ENCODE data around the gene OSBP2.

Gene OSBP2

DNA sequence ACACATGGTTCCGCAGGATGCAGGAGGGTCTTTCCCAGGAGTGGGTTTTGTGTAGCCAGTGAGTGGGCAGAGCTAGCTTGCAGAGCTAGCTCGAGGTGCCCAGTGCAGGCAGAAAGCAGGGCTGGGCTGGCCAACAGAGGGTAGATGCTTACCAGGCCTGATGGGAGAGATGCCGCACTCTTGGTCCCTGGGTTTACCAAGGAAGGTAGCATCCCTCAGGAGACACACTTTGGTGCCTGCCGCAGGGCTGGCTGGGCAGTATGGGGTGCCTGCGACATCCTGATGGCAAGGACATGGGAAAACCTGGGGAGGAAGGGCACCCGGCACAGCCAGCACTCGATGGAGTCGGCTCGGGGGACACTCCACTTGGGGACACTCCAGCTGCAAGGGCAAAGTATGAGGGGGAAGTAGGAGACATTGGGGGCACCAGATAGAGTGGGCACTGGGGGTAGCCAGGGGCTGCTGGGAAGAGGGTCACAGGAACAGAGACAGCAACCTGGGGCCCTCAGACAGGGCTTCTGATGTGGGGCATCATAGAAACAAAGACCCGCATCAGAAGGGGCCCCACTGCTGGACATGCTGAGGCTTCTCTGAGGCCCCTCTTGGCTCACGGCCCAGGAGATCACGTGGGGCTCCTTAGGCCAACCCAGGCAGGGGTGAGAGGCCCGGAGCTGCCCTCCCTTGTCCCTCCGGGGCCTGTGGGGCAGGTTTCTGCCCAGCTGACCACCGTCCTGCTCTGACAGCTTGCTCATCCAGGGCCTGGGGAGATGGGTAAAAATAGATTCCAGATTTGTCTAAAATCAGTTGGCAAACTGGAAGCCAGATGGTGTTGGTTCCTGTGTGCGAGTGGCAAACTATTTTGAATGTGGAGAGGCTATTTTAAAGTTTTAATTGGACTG lies 184.1 kb downstream of the OSBP2 start:
- in situ Hi-C loops (cut with HindIII; ENCODE audit: low sequenced_read_pairs), result no loop called here

DNA sequence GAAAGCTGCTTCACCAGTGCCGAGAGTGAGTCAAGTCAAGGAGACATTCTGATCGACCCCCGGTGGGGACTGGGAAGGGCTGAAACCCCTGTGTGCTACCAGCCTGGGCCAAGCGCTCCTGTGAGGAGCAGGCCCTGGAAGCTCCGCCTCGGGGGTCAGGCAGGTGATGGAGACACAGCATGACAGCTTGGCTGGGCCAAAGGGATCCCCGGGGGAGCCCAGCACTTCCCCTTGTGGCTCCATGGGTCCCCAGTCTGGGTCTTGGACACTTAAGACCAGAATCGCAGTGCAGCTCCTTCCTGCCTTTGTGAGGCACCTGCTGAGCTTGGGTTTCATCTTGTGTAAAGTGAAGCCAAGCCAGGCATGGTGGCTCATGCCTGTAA lies 184.7 kb downstream of the OSBP2 start:
- in situ Hi-C loops (cut with HindIII; ENCODE audit: low sequenced_read_pairs), result no loop called here

DNA sequence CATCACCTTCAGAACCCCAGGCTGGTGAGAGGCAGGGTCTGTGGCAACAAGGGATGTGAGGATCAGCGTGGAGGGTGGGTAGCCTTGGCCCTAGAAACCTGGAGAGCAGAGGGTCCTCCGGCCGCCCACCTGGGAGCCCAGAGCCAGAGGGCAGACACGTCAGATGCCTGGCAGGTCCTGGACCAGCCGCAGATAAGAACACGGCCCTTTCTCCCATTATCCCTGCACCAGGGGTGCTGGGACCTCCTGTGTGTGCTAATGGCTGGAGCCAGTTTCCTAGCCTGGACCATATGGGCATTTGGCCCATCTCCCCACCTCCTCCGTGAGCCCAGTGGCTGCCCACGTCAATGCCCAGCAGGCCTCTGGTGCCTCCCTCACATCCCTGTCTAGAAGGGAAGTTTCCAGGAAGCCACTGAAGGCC lies 185.5 kb downstream of the OSBP2 start:
- in situ Hi-C loops (cut with HindIII; ENCODE audit: low sequenced_read_pairs), result no loop called here

DNA sequence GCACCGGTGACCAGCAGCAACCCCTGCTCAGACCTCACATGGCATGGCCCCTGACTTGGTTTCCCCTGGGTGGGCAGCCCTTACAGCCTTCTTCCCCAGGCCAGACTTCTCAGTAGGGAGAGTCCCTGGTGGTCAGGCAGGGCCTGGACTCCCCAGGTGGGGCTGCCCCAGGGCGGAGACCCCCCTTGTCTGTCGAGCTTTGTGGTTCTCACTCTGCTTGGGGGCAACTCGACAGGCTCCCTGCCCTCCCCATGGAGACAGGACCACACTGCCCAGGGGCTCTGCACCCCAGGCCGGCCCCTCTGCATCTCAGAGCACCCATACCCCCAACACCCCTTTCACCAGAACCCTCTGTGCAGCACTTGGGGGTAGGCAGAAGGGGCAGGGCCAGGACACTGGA lies 186.2 kb downstream of the OSBP2 start:
- in situ Hi-C loops (cut with HindIII; ENCODE audit: low sequenced_read_pairs), result no loop called here

DNA sequence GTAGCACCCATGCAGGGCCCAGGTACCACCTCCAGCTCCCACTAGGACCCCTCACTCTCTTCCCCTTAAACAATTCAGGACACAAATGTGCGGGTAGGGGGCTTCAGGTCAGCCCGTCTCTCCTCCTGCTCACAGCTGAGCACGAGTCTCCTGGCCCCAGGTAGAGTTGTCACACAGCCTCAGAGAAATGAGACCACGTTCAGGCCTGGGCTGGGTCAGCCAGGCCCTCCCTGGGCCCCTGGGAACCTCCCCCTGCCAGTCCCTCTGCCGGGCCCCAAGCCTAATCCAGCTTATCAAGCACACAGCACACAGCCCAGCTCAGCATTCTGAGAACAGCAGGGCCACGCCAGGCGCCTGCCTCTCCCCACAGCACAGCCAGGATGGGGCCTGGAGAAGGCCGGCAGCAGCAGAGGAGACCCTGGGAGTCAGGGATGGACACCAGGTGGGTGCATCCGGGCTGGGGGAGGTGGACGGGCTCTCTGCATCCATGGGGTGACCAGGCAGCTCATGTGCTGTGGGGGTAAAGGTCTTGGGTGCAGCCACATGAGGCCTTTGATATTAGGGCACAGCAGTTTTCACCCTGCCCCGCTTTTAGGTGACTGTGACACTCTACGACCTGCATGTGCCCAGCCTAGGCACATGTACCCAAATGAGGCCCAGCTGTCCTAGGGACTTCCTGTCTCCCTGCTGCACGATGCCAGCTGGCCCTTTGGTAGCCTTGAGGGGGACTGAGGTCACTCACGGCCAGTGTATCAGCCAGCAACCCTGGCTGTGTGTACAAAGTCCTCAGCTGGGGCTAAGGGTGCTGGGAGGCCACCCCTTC lies 186.9 kb downstream of the OSBP2 start:
- in situ Hi-C loops (cut with HindIII; ENCODE audit: low sequenced_read_pairs), result no loop called here

DNA sequence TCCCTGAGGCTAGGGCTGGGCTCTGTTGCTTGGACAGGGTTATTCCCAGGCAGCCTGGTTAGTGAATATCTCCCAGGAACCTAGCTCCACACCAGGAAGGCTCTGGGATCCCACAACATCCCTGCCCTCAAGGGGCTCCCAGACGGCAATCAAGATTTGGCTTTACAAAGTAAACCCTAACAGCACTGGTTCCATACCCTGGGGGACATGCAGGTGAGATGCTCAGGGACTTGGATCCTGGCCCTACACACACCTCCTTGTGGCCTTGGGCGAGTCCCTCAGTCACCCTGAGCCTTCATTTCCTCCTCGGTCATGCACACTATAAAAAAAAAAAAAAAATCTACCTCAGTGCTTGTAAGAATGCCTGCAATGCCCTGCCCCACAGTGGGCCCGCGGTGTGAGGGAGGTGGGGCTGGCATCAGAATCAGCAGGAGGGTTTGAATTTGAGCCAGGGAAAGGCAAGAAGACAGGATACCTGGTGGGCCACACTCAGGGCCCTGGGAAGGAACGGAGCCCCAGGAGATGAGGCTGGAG lies 187.6 kb downstream of the OSBP2 start:
- in situ Hi-C loops (cut with HindIII; ENCODE audit: low sequenced_read_pairs), result no loop called here

DNA sequence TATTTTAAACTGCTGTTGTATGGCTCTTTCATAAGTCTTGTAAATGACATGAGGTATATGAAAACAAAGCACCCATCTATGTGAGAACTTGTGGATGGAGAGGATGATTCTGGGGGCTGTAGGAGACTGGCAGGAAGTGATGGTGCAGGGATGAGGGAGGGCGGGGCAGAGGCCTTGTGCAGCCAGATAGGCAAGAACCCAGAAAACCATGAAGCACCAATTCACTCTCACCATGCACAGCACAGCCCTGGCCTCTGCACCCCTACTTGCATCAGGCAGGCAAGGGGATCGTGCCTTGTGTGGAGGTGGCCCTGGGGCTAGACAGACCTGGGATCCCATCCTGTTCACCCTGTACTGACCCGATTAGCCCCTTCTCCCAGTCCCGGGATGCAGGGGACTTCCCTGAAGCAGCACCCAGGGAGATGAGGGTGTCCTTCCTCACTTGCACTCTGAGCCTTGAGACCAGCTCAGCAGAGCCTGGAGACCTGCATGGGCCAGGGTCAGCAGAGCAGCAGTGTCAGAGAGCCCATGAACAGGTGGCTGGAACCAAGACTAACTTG lies 188.4 kb downstream of the OSBP2 start:
- in situ Hi-C loops (cut with HindIII; ENCODE audit: low sequenced_read_pairs), result no loop called here

DNA sequence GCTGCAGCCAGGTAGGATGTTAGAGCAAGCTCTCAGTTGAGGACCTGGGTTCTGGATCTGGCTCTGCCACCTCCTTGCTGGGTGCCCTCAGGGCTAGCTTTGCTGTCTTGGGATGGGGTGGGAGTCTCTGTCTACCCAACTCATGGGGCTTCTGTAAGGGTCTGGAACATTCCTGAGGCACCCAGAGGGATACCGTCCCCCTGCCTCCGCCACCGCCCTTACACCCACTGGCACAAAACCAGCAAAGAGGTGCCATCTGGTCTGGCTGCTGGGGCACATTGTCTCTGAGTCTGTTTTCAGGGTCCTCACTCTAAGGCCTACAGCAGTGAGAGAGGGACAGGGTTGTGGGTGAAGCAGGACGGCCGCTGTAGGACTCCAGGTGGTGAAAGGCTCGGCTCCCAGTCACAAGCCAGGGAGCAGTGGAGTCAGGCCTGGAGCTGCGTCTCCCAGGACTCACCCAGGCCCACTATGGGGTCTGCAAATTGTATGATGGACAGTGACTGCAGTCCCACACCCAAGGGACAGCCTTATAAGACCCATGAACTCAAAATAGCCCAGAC lies 189.0 kb downstream of the OSBP2 start:
- in situ Hi-C loops (cut with HindIII; ENCODE audit: low sequenced_read_pairs), result no loop called here

DNA sequence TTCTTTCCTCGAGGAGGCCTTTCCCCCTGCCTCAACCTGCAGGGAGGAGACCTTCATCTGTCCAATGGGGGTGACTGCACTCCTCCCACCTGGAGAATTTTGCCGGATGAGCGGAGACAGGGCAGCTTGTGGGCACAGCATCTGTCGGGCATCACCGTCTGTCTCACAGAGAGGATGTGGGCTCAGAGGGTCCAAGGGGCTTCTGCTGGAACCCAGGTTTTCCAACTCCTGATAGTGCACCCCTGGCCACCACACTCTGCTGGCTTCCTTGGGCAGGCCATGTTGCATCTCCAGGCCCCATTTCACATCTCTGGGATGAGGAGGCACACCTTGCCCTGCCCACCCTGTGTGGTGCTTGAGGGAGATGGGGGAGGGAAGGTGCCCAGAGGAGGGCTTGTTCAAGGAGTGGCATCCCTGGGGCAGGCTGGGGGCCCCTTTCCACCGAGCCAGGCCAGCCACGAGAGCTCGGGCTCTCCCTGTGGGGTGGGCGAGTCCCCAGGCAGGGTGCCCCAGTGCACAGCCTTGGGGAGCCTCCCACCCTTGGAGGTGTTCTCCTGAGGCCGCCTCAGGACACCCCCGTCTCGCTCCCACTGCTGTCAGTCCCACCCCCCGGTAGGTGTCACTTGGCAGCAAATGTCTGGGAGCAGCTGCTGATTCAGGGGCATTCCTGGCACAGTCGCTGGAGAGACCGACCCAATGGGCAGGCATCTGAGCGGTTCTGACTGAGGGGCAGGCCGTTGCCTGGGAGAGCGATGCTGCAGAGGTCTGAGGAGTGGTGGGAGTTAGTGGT lies 189.7 kb downstream of the OSBP2 start:
- in situ Hi-C loops (cut with HindIII; ENCODE audit: low sequenced_read_pairs), result no loop called here

DNA sequence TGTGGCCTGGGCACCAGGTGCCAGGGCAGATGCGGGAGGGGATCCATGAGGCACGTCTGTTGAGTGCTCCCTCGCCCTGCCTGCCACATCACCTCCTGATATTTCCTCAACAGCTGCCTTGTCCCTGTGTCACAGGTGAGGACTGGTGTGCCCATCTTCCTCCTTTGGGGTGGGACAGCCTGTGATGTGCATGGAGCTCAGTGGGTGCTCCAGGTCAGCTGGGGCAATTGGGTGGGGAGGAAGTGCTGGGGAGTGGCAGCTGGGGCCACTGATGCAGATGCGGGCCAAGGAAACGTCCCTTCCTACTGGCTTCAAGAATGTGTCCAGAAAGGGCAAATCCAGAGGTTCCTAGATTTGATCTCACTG lies 190.3 kb downstream of the OSBP2 start:
- in situ Hi-C loops (cut with HindIII; ENCODE audit: low sequenced_read_pairs), result loop anchor here (5.0 kb wide), 1 partner anchor 47 kb away; no protein-coding TSS in a partner anchor

DNA sequence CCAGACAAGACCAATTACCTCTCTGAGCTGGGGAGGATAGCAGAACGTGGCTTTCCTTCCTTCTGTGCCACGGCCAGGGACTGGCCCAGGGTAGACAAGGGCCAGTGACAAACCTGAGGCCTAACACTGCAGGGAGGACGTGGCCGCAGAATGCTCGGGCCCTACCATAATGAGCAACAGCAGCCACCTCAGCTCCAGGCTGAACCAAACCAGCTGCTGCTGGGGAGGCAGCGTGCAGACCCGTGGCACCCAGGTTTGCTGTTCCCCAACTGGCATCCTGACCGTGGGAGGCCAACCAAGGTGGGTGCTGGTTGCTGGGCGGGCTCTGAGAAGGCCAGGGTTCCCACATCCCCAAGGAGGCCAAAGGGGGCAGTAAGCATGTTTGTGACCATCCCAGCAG lies 190.9 kb downstream of the OSBP2 start:
- in situ Hi-C loops (cut with HindIII; ENCODE audit: low sequenced_read_pairs), result loop anchor here (5.0 kb wide), 1 partner anchor 47 kb away; no protein-coding TSS in a partner anchor

DNA sequence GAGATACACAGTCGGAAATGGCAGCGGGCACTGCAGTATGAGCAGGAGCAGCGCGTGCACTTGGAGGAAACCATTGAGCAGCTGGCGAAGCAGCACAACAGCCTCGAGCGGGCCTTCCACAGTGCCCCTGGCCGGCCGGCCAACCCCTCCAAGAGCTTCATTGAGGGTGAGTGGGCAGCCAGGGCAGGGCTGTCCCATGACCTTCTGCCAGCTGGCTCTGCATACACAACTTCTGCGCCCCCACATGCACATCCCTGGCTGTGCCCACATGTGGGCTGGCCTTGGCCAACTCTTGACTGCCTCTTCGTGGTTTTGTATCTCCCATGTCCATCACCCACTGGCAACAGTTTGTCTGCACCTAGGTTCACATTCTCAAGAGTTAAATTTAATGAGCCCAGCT lies 192.8 kb downstream of the OSBP2 start:
- in situ Hi-C loops (cut with HindIII; ENCODE audit: low sequenced_read_pairs), result loop anchor here (5.0 kb wide), 1 partner anchor 45 kb away; no protein-coding TSS in a partner anchor

DNA sequence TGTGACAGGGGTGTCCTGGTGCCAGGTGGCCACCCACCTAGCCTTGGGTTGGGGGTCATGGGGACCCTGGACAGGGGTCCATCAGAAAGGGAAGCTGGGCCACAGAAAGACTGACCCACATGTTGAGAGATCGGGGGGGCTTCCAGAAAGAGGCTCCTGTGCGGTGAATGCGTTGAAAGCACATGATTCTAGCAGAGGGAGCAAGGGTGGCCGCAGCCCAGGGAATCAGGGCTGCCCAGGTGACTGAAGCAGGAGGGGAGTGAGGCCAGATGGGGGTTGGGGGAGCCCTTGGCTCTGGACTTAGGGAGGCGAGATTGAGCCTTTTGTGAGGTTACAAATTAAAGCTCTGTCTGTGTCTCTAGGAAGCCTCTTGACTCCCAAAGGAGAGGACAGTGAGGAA lies 193.2 kb downstream of the OSBP2 start:
- in situ Hi-C loops (cut with HindIII; ENCODE audit: low sequenced_read_pairs), result loop anchor here (5.0 kb wide), 1 partner anchor 44 kb away; no protein-coding TSS in a partner anchor

DNA sequence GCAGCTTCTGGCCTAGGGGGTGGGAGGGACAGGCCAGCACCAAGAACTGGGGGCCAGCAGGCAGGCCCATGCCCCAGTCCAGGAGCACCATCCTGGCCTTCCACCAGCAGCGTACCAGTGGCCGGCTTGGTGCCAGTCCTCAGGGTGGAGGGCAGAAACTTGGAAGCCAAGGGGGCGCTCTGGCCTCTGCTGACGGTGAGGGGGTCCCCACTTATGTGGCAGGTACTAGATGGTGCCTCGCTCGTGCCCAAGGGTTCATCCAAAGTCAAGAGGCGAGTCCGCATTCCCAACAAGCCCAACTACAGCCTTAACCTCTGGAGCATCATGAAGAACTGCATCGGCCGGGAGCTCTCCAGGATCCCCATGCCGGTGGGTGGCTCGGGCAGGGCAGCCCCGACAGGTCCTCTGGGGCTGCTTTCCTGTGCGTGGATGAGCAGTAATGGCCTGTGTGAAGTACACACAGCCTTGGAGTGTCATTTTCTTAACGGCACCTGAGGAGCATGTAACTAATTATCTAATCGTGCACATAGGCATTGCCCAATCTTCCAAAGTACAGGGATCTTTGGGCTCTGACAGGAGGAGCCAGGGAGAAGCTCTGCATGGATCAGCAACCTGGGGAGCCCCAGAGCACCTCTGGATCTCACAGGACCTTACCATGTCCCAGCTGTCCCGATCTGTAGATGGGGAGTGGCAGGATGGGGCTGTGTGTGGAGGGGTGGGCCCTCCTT lies 194.8 kb downstream of the OSBP2 start:
- in situ Hi-C loops (cut with HindIII; ENCODE audit: low sequenced_read_pairs), result loop anchor here (5.0 kb wide), 1 partner anchor 43 kb away; no protein-coding TSS in a partner anchor

DNA sequence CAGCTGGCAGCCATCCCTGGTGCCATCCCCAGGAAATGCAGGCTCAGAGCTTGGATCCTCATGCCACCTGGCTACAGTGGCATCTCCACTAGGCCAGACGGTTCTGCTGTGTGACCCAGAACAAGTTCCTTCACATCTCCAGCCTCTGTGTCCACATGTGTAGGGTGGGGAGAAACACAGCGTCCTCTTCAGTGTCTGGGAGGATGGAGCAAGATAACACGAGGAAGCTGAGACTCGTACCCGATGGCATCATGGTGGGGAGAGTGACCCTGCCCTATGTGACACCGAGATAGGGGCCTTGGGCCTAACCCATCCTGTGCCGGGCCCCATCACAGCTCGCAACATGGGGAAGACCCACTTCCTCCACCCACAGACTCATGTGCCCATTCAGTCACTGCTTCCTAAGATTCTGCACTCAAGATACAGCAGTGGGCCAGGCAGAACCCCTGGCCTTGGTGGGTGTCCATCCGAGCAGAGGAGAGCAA lies 195.4 kb downstream of the OSBP2 start:
- in situ Hi-C loops (cut with HindIII; ENCODE audit: low sequenced_read_pairs), result loop anchor here (5.0 kb wide), 1 partner anchor 42 kb away; no protein-coding TSS in a partner anchor

DNA sequence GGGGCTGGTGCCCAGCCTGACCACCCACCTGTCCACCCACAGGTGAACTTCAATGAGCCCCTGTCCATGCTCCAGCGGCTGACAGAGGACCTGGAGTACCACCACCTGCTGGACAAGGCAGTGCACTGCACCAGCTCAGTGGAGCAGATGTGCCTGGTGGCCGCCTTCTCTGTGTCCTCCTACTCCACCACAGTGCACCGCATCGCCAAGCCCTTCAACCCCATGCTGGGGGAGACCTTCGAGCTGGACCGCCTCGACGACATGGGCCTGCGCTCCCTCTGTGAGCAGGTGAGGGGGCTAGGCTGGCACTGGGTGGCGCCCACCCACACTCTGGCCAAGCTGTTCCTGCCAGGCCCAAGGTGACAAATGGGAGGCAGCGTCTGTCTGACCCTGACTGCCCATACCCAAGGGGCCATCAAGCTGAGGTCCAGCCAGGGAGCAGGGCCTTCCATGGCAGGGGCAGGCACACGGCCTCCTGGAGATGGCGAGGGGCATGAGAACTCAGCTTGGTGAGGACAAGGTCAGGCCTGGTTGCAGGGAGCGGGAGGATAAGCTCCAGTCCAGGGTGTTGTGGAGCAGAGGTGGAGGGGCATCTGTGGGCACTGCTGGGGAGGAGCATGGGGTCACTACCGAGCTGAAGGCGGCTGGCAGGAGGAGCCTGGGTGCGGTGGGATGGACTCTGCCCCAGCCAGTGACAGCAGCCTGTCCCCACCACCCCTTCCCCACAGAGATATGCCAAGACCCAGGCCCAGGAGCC lies 196.2 kb downstream of the OSBP2 start:
- in situ Hi-C loops (cut with HindIII; ENCODE audit: low sequenced_read_pairs), result no loop called here

DNA sequence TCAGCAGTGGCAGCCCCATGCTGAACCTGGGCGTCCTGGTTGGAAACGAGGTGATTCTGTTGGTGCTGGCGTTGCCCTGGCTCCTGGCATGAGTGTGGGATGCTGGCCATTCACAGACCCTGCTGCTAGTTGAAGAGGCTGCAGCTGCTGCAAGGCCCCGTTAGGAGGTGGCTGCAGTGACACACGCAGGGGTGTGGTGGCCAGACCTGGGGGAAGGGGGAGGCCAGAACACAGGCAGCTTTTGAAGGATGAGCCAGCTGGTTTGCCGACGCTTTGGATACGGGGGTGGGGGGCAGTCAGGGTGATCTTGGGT lies 196.7 kb downstream of the OSBP2 start:
- in situ Hi-C loops (cut with HindIII; ENCODE audit: low sequenced_read_pairs), result no loop called here

DNA sequence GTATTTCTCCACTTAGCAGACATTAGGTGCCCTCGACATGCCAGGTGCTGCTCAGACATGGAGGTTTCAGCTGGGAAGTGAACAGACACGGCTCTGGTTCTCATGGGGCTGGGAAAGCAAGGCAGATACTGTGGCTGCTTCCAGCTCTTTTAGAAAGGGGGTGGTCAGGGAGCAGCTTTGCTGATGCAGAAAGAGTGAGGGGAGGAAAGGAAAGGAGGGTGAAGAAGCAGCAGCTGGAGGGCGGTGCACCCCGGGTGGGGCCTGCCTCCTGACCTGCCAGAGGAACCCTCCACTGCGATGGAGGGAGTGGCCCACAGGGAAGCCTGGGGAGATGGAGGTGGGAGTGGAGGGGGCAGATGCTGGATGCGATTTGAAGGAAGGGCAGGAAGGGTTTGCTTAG lies 197.1 kb downstream of the OSBP2 start:
- in situ Hi-C loops (cut with HindIII; ENCODE audit: low sequenced_read_pairs), result no loop called here

DNA sequence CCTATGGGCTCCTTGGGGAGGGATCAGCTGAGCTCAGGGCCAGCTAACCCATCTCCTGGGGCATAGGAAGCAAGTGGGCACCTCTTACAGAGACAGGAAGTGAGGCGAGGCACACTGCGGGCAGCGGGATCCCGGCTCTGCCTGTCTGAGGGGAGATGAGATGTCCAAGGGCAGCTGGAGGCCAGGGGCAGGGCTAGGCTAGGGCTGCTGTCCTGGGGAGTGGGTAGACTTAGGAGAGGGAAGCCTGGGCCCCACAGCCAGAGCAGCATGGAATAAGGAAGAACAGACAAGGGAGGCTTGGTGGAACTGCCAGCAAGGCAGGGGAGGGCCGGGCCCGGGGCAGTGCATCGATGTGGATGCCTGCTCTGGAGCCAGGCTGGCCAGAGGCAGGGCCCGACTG lies 197.6 kb downstream of the OSBP2 start:
- in situ Hi-C loops (cut with HindIII; ENCODE audit: low sequenced_read_pairs), result no loop called here
